HepG2 (cell line): ENCODE measurements around the gene FAM114A1. TPM values are rescaled to one million over a fixed set of nuclear protein-coding genes. Genes with fewer than 3 reads are reported as not detected.

ENCODE experiments used
- ATAC-seq: fragments of 200-7000 bp; cut with Tn5 transposase; 3 replicates; pipeline ENCODE4 v1.9.1; 2020; ENCODE audit warnings: mild to moderate bottlenecking, moderate library complexity
- BruUV-seq: library from RNA; stranded (reverse); fragments of 400-500 nt; replicated peaks from 2 replicates; lab custom pipeline; 2021; lab: Mats Ljungman, UMichigan
- CTCF ChIA-PET: fragments of 300-600 bp; formaldehyde crosslinking; extraction: SDS; loops from one replicate; lab custom pipeline; 2021; ENCODE audit warnings: low total read pairs, inconsistent platforms, low intra/inter-chr PET ratio; lab: Yijun Ruan, JAX
- POLR2A ChIA-PET: fragments of 350-600 bp; sonication (Branson Sonifier 250); formaldehyde crosslinking; loops from one replicate; lab custom pipeline; 2020; ENCODE audit warnings: antibody characterized with exemption, inconsistent platforms; lab: Yijun Ruan, JAX
- DNase-seq: peaks from one replicate; pipeline ENCODE4 v3.0.0-alpha.2; 2015; ENCODE audit warnings: low spot score
- FAIRE-seq: peaks from 3 replicates; lab custom pipeline; 2011; peaks lifted over from hg19 to GRCh38; lab: Jason Lieb, UNC
- H2AFZ ChIP-seq: one replicate; pipeline ENCODE4 v1.6.1; 2011; ENCODE audit warnings: low read length, inconsistent platforms
- H3K27ac ChIP-seq: fragments of 300-600 bp; 3 replicates; pipeline ENCODE4 v1.8.0; 2011; ENCODE audit warnings: mixed run types, mild to moderate bottlenecking, mixed read lengths, low read length, inconsistent platforms; ENCODE audit not compliant: insufficient read depth; ENCODE audit errors: extremely low read length
- H3K27me3 ChIP-seq, 2 experiments: fragments of 200-600 bp in 1 of 2; 2 replicates in 1 of 2; 3 replicates in 1 of 2; pipeline versions ENCODE4 v1.6.0 to v1.8.0; 2011; ENCODE audit warnings: low read length in 2 of 2, mild to moderate bottlenecking in 2 of 2, moderate library complexity in 2 of 2, inconsistent platforms in 1 of 2; ENCODE audit not compliant: insufficient read depth in 2 of 2, control insufficient read depth in 1 of 2
- H3K36me3 ChIP-seq, 2 experiments: fragments of 200-600 bp in 1 of 2; replicated peaks in 1 of 2; 2 replicates in 1 of 2; 3 replicates in 1 of 2; pipeline versions ENCODE4 v1.5.1 to v1.8.0; 2011; ENCODE audit warnings: low read length in 2 of 2, inconsistent platforms in 1 of 2; ENCODE audit not compliant: insufficient read depth in 2 of 2, control insufficient read depth in 1 of 2
- H3K4me1 ChIP-seq: 2 replicates; pipeline ENCODE4 v1.5.1; 2012; ENCODE audit warnings: low read length, inconsistent platforms; ENCODE audit not compliant: insufficient read depth
- H3K4me2 ChIP-seq: 2 replicates; pipeline ENCODE4 v1.6.0; 2011; ENCODE audit warnings: low read depth, low read length, inconsistent platforms
- H3K4me3 ChIP-seq, 3 experiments: fragments of 200-600 bp in 1 of 3; sonication (generic), shearing (Covaris generic) in 1 of 3; replicated peaks in 1 of 3; 2 replicates each; pipeline ENCODE4 v1.5.1; 2011 to 2016; ENCODE audit warnings: low read length in 3 of 3, inconsistent platforms in 2 of 3, low read depth in 2 of 3, mild to moderate bottlenecking in 2 of 3, control low read depth in 1 of 3, mixed read lengths in 1 of 3; ENCODE audit not compliant: insufficient read depth in 1 of 3
- H3K79me2 ChIP-seq: one replicate; pipeline ENCODE4 v1.6.1; 2011; ENCODE audit warnings: low read length, inconsistent platforms; ENCODE audit not compliant: insufficient read depth
- H3K9ac ChIP-seq: 2 replicates; pipeline ENCODE4 v1.6.0; 2011; ENCODE audit warnings: mild to moderate bottlenecking, low read depth, low read length, inconsistent platforms; ENCODE audit not compliant: insufficient read depth
- H3K9me3 ChIP-seq: 2 replicates; pipeline ENCODE4 v1.5.1; 2012; ENCODE audit warnings: mild to moderate bottlenecking, low read length
- H4K20me1 ChIP-seq: 2 replicates; pipeline ENCODE4 v1.6.0; 2011; ENCODE audit warnings: inconsistent platforms, mild to moderate bottlenecking, low read length, moderate library complexity; ENCODE audit not compliant: insufficient read depth
- AHDC1 ChIP-seq: sonication (generic); formaldehyde crosslinking; IDR thresholded peaks from 2 replicates; pipeline ENCODE4 v1.5.1; 2020; ENCODE audit warnings: mild to moderate bottlenecking, missing genetic modification reagents, borderline replicate concordance
- BRD4 ChIP-seq: sonication (generic); formaldehyde crosslinking; IDR thresholded peaks from 2 replicates; pipeline ENCODE4 v1.4.0; 2020; ENCODE audit warnings: missing genetic modification reagents
- CCDC6 ChIP-seq: sonication (generic); formaldehyde crosslinking; IDR thresholded peaks from 2 replicates; pipeline ENCODE4 v1.8.1; 2022; ENCODE audit warnings: mild to moderate bottlenecking, missing genetic modification reagents, moderate library complexity
- GABPB1 ChIP-seq: IDR thresholded peaks from 2 replicates; pipeline ENCODE4 v1.6.1; 2016; ENCODE audit warnings: mild to moderate bottlenecking, missing genetic modification reagents, moderate library complexity, missing compliant biosample characterization
- HMGA1 ChIP-seq: sonication (generic); formaldehyde crosslinking; conservative IDR thresholded peaks from 2 replicates; pipeline ENCODE4 v1.4.0; 2020; ENCODE audit warnings: missing genetic modification reagents
- RAD21 ChIP-seq: fragments of 450-650 bp; formaldehyde crosslinking; IDR thresholded peaks from 2 replicates; pipeline ENCODE4 v1.5.0; 2020; ENCODE audit warnings: mild to moderate bottlenecking
- RBM39 ChIP-seq: fragments of 200-400 bp; formaldehyde crosslinking; IDR thresholded peaks from one replicate; pipeline ENCODE4 v1.6.1; 2018; ENCODE audit warnings: antibody characterized with exemption, mild to moderate bottlenecking, low read depth, low read length; ENCODE audit not compliant: poor library complexity, severe bottlenecking
- SNRNP70 ChIP-seq: fragments of 200-400 bp; formaldehyde crosslinking; IDR thresholded peaks from 2 replicates; pipeline ENCODE4 v1.6.1; 2017; ENCODE audit warnings: mild to moderate bottlenecking, low read depth, low read length, moderate library complexity
- TCF7 ChIP-seq: sonication (generic); IDR thresholded peaks from 2 replicates; pipeline ENCODE4 v1.6.1; 2016; ENCODE audit warnings: antibody characterized with exemption, low read depth
- TMF1 ChIP-seq: sonication (generic); formaldehyde crosslinking; IDR thresholded peaks from 2 replicates; pipeline ENCODE4 v1.8.1; 2022; ENCODE audit warnings: low read depth, missing genetic modification reagents
- UBTF ChIP-seq: sonication (generic); formaldehyde crosslinking; IDR thresholded peaks from 2 replicates; pipeline ENCODE4 v1.4.0; 2020; ENCODE audit warnings: mild to moderate bottlenecking, missing genetic modification reagents
- ZC3H4 ChIP-seq: sonication (generic); formaldehyde crosslinking; IDR thresholded peaks from 2 replicates; pipeline ENCODE4 v1.4.0; 2020; ENCODE audit warnings: missing genetic modification reagents, borderline replicate concordance
- ZNF777 ChIP-seq: sonication (generic); formaldehyde crosslinking; IDR thresholded peaks from 2 replicates; pipeline ENCODE4 v1.4.0; 2020; ENCODE audit warnings: missing genetic modification reagents
- WGBS: methylation state at CpG from one replicate; pipeline ENCODE4 v1.1.6; 2017; ENCODE audit warnings: low lambda C conversion rate; 5-methylcytosine and 5-hydroxymethylcytosine counted together
- in situ Hi-C: cut with HindIII; loops from 2 replicates; pipeline ENCODE4 v1.10.0; 2017; ENCODE audit warnings: low pct_unique_long_range_greater_than_20kb; ENCODE audit not compliant: extremely low pct_ligation_motif_present
- intact Hi-C: fragments of 100-400 bp; cut with micrococcal nuclease; formaldehyde crosslinking; loops from one replicate; pipeline ENCODE4 v1.10.0; 2022; ENCODE audit not compliant: unreplicated experiment
- polyA plus RNA-seq, 8 experiments: library from polyadenylated mRNA; depleted of rRNA in 3 of 8; stranded (reverse) in 7 of 8; unstranded in 1 of 8; fragments of >200 nt; fragmentation: Illumina TruSeq in 4 of 8; extraction: Trizol in 4 of 8; gene quantifications; 2 replicates each; pipeline versions ENCODE4 v1.2.1 to v1.2.3, GENCODE V29; 2011 to 2016; ENCODE audit warnings: low read depth in 4 of 8, missing spikeins in 1 of 8, mixed read lengths in 1 of 8; ENCODE audit not compliant: insufficient read depth in 1 of 8
- total RNA-seq, 5 experiments: library from RNA; depleted of rRNA; stranded (reverse); fragments of >200 nt; fragmentation: Illumina TruSeq; extraction: Trizol; gene quantifications; 2 replicates each; pipeline ENCODE4 v1.2.3, GENCODE V29; 2016; ENCODE audit warnings: low read depth in 1 of 5
- TF ChIP-seq, protein P1 (sequence below): sonication (generic); formaldehyde crosslinking; IDR thresholded peaks from 2 replicates; pipeline ENCODE4 v1.9.0; 2021; ENCODE audit warnings: missing genetic modification reagents, mild to moderate bottlenecking, borderline replicate concordance
- TF ChIP-seq, protein P2 (sequence below): sonication (generic); formaldehyde crosslinking; IDR thresholded peaks from 2 replicates; pipeline ENCODE4 v1.5.0; 2020; ENCODE audit warnings: mild to moderate bottlenecking, missing genetic modification reagents

Gene FAM114A1
- total and polyA plus RNA-seq, 2 of the 13 experiments (the other 11 are each of a cell fraction or from before 2014, with no cell fraction given) = 61.0 to 76.9 TPM

DNA sequence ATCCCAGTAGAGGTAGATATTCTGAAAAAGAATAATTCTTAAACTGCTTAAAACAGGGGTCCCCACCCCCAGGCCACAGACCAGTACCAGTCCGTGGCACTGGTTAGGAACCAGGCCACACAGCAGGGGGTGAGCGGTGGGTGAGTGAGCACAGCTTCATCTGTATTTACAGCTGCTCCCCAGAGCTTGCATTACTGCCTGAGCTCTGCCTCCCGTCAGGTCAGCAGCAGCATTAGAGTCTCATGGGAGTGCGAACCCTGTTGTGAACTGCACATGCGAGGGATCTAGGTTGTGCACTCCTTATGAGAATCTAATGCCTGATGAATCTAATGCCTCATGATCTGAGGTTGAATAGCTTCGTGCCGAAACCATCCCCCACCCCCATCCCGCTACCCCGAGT, 76.8 kb downstream of the FAM114A1 start:
- 79% methylated on average over 6 of the region's 9 CpGs for WGBS
- ATAC-seq = no peak
- peaks cover 6 to 46% of the 10 kb centered on the region in 2 experiments for H3K36me3 ChIP-seq
- intact Hi-C loops = no loop called here
- no peaks in the 10 kb centered on the region for H3K9me3 ChIP-seq
- no TSS peak for BruUV-seq
- no peaks in the 10 kb centered on the region for H3K27me3 ChIP-seq
- no peak overlapping the region for H2AFZ ChIP-seq
- ChIA-PET POLR2A (no interaction called here), CTCF (no interaction called here)
- no peak overlapping the region for H3K9ac ChIP-seq
- no peak overlapping the region for H3K4me3 ChIP-seq
- H3K27ac ChIP-seq = no peak overlapping the region
- in situ Hi-C loops = no loop called here
- no peak for DNase-seq
- no peak overlapping the region for H3K4me2 ChIP-seq
- FAIRE-seq = no peak
- no peaks in the 10 kb centered on the region for H4K20me1 ChIP-seq
- no peaks in the 10 kb centered on the region for H3K79me2 ChIP-seq
- H3K4me1 ChIP-seq = no peaks in the 10 kb centered on the region
- TF ChIP-seq SNRNP70 (no peak), UBTF (no peak), RAD21 (CRISPR knock-in tag) (no peak), RBM39 (no peak), HMGA1 (CRISPR knock-in tag) (no peak), TMF1 (CRISPR knock-in tag) (no peak), BRD4 (CRISPR knock-in tag) (no peak), TCF7 (no peak), AHDC1 (no peak), ZNF777 (CRISPR knock-in tag) (no peak), GABPB1 (no peak), CCDC6 (CRISPR knock-in tag) (no peak), ZC3H4 (CRISPR knock-in tag) (no peak)
- TF ChIP-seq, protein P1, sequence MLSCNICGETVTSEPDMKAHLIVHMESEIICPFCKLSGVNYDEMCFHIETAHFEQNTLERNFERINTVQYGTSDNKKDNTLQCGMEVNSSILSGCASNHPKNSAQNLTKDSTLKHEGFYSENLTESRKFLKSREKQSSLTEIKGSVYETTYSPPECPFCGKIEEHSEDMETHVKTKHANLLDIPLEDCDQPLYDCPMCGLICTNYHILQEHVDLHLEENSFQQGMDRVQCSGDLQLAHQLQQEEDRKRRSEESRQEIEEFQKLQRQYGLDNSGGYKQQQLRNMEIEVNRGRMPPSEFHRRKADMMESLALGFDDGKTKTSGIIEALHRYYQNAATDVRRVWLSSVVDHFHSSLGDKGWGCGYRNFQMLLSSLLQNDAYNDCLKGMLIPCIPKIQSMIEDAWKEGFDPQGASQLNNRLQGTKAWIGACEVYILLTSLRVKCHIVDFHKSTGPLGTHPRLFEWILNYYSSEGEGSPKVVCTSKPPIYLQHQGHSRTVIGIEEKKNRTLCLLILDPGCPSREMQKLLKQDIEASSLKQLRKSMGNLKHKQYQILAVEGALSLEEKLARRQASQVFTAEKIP (CRISPR knock-in tag) = no peak
- TF ChIP-seq, protein P2, sequence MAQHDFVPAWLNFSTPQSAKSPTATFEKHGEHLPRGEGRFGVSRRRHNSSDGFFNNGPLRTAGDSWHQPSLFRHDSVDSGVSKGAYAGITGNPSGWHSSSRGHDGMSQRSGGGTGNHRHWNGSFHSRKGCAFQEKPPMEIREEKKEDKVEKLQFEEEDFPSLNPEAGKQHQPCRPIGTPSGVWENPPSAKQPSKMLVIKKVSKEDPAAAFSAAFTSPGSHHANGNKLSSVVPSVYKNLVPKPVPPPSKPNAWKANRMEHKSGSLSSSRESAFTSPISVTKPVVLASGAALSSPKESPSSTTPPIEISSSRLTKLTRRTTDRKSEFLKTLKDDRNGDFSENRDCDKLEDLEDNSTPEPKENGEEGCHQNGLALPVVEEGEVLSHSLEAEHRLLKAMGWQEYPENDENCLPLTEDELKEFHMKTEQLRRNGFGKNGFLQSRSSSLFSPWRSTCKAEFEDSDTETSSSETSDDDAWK (CRISPR knock-in tag) = no peak
